HL-60/S4 treated with phorbol 12-myristate 13-acetate at 8.2 ng/mL for 4 days and 3 days (cell line): ENCODE data around the gene LPAR3.

ENCODE experiments used
- in situ Hi-C: fragments of 300-500 bp; cut with MboI; formaldehyde crosslinking; loops from 2 replicates; pipeline ENCODE4 v1.15.0; 2022; ENCODE audit warnings: low sequenced_read_pairs

The LPAR3 gene

DNA sequence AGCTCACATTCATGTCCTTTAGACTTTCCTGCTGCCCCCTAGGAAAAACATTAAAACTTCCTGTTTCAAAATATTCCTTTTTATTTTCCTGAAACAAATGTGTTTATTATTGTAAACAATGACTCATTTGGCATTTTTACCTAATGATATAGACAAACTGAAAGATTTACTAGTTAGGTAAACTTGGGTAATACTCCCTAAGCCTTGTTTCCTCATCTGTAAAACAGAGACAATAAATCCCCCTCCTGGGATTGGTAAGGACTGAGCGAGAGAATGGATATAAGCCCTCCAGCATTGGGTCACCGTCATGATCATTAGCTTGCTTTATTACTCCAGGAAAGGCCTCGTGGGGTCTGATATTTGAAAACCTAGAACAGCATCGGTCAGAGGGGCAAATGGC, 59.8 kb downstream of the LPAR3 start:
- in situ Hi-C loops = no loop called here

DNA sequence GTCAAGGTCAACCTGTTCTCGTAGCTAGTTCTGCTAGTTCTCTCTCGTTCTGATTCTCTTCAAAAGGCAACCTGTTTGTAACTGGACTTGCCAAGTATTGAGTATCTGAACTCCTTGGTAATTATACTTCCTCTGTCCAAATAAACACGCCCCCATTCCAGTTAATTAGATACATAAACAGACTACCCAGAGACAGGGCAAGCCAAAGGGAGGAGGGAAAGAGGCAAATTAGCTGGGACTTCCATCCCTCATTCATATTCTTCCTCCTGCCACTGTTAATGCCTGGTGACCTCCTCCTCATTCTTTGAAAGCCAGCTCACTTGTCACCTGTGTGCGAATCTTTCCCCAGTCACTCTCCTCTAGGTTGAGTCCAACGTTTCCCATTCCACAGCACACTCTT, 62.9 kb downstream of the LPAR3 start:
- in situ Hi-C loops = no loop called here

DNA sequence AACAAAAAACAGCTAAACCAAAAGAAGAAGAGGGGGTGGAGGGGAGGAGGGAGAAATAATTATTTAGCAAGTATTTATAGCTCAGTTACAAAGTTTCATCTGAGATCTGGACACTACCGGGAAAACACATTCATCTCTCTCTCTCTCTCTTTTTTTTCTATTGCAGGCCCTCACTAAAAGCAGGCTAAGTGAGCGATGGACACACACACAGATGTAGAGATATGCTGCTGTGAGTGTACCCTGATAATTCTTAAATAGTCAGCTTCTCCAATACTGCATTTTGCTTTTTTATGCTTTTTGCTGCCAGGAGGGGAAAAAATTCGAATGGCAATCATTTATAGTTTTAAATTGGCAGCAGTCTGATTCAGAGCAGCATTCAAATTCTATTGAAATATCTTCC, 65.0 kb downstream of the LPAR3 start:
- in situ Hi-C loops = no loop called here

DNA sequence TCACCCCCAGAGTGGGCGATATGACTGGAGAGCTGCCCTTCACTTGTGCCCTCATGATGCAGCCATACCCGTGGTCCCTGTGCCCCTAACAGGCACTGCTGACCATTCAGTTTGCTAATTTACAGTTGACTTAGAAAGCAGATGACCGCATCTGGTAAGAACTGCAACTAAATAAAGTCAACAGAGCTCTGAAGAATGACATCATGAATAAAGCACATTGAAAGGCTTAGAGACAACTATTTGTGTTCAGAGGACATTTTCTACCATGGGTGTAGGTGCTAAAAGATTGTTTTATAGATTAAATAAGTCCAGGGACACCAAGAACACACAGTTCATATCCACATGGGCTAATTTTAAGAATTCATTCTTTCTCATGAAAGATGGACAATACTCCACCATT, 65.5 kb downstream of the LPAR3 start:
- in situ Hi-C loops = no loop called here

DNA sequence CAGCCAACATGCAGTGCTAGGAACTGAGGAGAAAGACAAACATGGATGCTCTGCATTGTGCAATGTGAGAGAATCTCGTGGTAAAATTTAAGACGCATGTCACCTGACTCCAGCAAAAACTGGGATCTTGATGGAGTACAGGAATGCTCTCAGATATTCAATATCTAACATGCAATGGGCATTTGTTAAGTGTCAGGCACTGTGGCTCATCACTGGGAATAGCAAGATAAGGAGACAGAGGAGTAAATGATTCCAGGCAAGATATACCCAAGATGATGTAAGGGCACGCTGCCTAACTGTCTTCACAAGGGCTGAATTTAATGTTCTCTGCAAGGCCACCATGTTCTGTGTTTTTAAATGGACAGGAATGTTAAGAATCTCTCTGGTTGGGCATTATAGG, 67.8 kb downstream of the LPAR3 start:
- in situ Hi-C loops = no loop called here

DNA sequence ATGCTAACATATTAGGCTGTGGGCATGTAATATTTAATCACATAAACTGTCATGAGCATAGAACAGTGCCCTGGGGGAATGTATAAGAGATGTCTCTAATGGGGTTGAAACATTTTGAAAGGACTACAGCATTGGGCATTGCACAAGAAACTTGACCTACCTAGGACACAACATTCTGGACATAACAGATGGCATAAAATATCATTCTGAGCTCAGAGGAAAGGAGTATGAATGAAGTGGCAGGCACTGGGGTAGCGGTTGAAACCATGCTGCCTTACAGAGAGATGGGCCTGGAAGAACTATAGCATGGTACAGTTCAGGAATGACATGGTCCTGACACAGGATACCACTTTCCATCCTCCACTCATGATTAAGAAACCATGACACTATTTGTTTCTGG, 69.0 kb downstream of the LPAR3 start:
- in situ Hi-C loops = no loop called here

DNA sequence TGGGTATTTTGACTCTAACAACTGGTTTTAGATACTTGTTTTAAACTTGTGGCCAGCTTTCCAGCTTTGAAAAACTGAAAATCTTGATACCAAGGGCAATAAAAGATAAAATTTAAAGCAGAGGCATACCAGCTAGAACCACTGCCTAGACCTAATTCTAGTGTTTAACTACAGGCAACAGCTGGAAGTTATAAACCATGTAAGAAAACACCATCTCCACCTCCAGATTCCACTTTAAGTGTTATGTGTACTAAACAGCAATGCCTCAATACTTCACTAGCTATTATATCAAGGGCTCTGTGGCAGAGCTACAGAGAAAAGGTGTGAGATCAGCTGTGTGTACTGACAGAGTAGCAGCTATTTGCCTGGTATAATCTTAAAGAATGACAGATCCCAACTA, 69.5 kb downstream of the LPAR3 start:
- in situ Hi-C loops = no loop called here

DNA sequence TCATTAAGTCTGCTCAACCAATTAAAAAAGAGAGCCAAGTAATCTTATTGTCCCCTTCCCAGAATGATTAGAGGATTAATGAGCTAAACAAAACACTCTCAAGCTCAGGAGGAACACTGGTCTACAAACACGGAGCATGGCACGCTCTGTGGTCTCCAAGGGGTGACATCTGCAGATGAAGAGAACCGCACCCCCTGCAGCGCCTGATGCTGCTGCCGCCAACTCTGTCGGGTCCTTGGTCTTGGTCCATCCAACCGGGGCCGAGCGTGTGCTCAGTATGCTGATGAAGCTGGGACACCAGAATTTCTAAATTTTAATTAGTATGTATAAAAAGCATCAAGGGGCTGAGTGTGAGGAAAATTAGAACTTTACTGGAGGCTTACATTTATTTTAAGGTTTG, 82.7 kb downstream of the LPAR3 start:
- in situ Hi-C loops = no loop called here

DNA sequence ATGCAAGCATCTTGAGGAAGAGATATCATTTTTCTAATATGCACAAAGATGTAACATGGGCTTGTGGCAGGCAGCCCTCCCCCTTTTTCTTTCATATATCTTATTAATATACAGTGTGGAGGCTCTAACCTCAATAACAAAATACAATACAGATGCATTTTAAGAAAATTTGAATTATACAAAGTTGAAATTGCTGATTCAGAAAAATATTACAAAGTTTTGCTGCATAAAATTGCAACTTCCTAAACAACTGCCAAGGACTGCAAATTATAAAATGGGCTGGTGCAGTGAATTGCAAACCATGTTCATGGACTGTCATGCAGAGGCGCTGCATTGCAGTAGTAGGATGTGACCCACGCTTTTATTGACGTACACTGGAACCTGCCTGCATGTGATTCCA, 84.0 kb downstream of the LPAR3 start:
- in situ Hi-C loops = no loop called here

DNA sequence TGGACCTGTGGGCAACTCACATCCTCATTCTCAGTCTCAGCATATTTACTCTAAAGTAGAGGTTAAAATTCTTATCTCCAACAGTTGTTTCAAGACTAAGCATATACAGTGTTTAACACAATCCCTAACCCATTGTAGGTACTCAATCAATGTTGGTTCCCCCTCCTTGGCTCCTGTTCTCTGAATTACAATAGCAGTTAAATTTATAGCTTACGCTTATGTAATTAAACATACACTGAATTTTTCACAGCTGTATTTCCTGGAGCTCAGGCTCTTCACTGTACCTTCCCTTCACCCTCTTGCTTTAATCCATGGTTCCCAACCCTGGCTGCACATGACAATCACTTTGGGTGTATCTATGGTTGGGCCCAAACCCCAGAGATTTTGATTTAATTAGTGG, 89.4 kb downstream of the LPAR3 start:
- in situ Hi-C loops = no loop called here

DNA sequence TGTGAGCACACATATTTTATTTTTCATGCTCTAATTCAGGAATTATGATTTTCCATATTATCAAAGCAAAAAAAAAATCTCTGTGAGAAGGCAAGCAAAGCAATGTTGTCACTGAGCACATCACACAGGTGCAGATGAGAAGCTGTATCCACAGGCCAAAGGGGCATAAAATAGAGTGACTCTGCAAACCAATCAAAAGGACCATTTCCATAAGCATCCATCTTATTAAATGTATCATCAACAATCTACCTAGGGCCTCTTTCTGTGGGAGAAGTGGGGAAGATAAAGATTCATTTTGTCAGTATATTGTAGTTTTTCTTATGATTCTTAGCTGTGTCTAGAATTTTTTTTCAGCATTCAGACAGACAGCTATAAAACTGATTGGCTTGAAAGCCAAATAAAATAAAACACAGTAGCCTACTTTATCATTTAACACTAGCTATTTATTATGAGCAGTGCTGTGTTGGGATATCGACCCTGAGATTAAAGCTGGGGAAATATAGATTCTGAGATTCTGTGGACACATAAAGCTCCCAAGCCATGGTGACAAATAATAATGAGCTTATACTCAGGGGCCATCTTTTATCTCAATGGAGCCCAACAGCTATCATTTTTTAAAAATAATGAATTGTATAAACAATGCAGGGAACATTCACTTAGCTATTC, 90.3 kb downstream of the LPAR3 start:
- in situ Hi-C loops = no loop called here

DNA sequence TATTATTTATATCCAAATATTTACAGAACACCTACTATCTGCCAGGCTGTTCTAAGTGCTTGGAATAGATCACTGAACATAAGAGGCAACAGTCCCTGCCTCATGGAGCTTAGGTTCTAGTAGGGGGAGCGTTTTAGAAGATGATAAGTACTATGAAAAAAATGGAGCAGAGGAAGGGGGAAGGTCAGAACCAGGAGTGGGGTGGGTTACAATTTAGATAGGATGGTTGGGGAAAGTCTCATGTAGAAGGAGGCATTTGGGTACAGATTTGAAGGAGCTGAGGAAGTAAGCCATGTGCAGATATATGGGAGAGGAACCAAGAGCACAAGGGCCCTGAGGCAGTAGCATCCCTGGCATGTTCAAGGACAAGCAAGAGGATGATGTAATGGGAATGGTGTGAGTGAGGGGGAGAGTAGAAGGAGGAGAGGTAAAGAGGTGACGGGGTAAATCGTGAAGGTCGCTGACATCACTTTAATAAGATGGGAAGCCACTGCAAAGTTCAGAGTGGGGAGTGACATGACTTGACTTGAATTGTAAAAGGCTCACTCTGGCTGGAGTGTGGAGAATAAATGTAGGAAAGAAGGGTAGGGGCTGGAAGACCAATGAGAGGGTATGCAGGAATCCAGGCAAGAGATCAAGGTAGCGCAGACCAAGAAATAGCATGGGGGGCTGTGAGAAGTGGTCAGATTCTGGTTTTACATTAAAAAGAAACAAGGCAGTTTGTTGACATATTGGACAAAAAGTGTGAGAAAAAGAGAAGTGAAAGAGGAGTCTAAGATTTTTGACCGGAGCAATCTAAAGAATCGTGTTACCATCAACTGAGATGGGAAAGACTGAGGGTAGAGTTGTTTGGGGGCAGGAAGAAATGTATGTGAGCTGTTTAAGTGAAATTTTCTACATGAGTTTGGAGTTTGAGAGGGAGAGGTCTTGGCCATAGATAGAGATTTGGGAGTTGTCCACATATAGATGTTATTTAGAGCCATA, 92.6 kb downstream of the LPAR3 start:
- in situ Hi-C loops = no loop called here

DNA sequence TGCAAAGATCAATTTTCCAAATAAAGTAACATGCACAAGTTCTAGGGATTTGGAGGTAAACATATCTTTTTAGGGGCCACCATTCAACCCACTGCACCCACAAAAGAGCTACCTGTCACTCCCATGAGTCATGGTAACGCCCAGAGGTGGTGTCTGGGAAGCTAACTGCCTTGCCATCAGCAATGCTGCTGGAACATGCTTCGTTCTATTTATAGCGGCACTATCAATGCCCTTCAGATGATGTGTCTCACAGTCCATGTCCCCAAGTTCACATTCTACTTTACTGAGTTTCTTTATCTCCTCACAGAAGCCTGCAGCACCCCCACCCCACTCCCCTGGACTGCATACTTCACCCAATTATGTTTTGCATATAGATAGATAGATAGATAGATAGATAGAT, 95.4 kb downstream of the LPAR3 start:
- in situ Hi-C loops = no loop called here

DNA sequence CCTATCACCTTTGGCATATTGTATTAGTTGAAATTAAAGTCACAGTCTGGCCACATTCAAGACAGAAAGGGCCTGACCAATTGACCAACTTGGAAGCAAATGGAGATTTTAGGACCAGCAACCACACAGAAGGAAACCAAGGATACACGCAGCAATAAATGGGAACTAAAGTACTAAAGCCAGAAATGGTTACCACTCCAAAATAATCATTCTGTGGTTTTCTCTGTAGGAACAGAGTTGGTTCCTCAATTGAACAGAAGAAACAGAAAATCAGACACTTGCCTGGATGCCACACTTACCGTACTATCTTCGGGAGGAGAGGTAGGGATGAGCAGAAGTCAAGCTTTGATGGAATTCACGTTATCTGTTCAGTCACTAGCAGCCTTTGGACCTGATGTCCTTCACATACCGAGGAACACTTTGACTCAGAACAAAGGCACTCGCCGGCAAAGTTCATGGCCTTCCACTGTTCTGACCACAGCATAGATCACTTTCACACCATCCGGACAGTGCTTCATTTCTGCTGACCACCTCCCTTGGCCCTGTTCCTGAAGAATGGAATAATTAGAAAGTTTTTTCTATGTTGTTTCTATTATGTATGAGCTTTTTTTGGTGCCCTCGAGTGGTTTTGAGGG, 96.9 kb downstream of the LPAR3 start:
- in situ Hi-C loops = no loop called here

DNA sequence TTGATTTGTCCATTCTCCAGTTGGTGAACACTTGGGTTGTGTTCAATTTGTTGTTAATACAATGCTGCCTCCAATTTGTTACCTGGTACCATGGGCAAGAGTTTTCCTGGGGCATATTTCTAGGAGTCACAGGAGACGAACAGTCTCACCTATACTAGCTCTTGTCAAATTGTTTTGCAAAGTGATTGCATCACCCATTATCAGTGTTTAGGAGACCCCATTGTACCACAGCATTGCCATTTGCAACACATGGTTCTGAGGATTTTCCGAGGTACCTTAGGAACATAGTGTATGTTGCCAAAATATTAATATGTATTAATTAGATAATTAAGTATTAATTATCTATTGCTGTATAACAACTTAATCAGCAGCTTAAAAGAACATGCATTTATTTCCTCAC, 97.8 kb downstream of the LPAR3 start:
- in situ Hi-C loops = no loop called here

DNA sequence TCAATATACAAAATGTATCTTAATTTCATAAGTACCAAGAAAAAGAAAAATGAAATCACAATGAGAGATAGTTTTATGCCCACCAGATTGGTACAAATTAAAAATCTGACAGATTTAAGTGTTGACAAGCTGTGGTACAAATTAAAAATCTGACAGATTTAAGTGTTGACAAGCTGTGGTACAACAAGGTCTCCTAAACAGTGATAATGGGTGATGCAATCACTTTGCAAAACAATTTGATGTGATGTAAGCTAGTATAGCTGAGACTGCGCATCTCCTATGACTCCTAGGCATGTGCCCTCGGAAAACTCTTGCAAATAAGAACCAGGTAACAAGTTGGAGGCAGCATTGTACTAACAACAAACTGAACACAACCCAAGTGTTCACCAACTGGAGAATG, 100.6 kb downstream of the LPAR3 start:
- in situ Hi-C loops = no loop called here

DNA sequence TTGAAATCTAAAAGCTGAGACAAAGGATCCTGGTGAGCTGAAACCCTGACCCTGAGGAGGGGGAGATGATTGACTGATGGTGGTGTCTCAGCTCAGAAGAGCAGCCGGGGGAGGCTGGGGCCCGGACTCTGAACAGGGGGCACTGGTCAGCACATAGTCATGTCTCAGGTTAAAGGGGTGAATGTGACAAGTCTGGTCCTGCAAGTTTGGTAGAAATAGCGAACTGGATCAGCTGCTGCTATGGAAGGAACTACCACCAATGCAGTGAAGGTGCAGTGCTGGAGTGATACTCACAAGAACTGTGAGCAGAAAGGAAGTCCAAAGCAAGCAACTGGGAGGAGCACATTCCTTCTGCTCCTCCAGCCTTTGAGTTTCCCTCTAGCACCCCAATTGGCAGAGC, 104.0 kb downstream of the LPAR3 start:
- in situ Hi-C loops = no loop called here

DNA sequence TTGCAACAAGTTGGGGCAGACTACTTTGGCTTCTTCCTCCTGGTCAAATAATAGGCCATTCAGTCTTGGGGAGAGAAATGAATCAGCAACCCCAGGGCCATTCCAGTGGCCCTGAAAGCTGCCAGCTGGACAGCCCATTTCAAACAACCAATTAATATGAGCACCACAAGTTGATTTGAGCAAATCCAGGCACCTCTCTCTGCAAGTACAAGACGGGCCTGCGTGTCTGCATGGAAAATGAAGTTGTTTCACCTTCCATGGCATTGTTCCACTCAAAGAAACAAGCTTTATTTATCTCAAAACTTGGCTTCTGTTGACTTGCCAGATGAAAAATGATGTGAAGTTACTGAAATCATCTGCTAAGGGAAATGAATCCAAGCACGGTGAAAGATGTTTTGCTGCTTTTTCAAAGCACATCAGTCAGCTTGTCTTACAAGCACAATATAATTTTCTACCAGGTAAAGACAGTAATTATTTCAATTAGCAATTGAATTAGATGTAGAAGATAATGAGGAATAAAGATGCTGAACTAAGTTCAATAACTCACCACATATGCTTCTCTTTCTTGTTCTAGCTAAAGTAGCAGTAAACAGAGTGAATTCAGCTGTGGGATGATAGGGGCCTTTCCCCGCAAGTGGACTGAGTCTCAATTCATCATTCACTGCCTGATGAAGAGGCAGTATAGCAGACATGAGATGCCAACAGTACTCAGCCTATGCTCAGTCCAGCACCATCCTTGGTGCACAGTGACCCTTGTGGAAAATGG, 107.6 kb downstream of the LPAR3 start:
- in situ Hi-C loops = no loop called here

DNA sequence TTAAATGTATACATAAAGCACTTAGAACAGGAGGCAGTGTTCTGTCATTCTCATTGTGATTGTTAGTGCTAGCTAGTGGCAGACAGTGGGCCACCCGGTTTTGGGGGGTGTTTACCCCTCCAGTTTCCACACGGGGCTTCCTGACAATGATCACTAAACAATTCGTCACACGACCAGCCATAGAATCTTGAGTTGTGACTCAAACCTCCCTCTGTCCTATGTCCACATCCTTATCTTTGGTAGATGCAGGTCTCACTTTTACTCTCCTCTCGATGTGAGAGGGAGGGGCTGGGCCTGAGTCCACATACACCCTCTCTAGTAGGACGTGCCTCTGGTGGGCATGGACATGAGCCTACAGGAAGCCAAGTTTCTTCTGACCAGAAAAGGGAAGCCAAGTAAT, 110.1 kb downstream of the LPAR3 start:
- in situ Hi-C loops = no loop called here

DNA sequence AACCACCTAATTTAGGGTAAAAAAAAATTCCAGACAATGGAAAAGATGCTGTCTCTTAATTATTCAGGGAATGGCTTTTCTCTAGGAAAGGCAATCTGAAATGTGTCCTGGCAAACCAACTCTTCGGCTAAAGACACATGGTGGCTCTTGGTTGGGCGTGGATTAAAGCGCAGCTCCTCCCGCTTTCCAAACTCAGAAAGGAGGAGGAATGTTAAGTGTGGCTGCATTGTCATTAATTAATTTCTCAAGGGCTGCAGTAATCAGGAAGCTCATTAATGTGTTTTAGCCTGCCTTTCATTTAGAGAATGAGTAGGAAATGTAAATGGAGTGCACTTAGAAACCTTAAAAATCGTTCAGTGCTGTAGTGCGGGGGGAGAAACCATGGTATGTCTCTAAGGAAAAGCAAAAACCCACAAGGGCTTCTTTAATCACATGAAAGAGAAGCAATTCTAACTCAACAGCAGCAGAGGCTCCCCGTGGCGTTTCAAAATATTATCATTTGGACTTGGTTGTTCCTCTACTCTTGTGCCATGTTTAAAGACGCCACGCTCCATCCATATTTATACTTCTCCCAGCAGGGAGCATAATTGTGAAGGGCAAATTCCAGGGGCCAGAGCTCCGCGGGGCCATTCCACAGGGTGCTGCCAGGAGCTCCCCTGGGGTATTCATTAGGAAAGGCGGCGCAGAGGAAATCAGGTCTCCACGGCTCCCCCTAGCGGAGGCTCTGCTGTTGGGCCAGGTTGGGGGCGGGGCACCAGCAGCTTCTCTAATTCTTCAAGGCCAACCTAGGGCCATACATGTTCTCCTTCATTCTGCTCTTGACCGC, 110.8 kb downstream of the LPAR3 start:
- in situ Hi-C loops = no loop called here
